Midbrain (tissue), 1 donor: ENCODE results near the gene TOMM40.
A peak's percentile ranks its signal among the peaks of the same experiment; 100 is the strongest.

Experiments
- DNase-seq: peaks from one replicate; lab custom pipeline; 2025; lab: John Stamatoyannopoulos, UW

The TOMM40 gene

GRCh38 chr19:44927746-44928145, 36.7 kb downstream of the TOMM40 start:
- DNase-seq: no peak

- no peak for DNase-seq
Observed at GRCh38 chr19:44930088-44930487, 39.0 kb downstream of the TOMM40 start.

- no peak for DNase-seq
Observed at GRCh38 chr19:44931541-44931940, 40.5 kb downstream of the TOMM40 start.

- no peak for DNase-seq
Observed at GRCh38 chr19:44939668-44940067, 48.6 kb downstream of the TOMM40 start.

- DNase-seq: no peak
Observed at GRCh38 chr19:44942067-44942571, 51.1 kb downstream of the TOMM40 start, which contains the start of gene APOC4. Gene APOC4, plus strand, starts transcription at chr19:44942237. Its CDS starts 41 bp downstream, at chr19:44942278.

- DNase-seq: peak; percentile 46
Observed at GRCh38 chr19:44943801-44944249, 52.8 kb downstream of the TOMM40 start.

GRCh38 chr19:44947041-44947581, 56.1 kb downstream of the TOMM40 start:
- DNase-seq: no peak

- no peak for DNase-seq
Observed at GRCh38 chr19:44948237-44948636, 57.2 kb downstream of the TOMM40 start.

- DNase-seq: no peak
Observed at GRCh38 chr19:44948763-44949374, 57.8 kb downstream of the TOMM40 start.

GRCh38 chr19:44949550-44949949, 58.5 kb downstream of the TOMM40 start:
- no peak for DNase-seq

- peak; percentile 89 for DNase-seq
Observed at GRCh38 chr19:44951179-44952159, 60.4 kb downstream of the TOMM40 start.
